GM18520 (cell line): ENCODE results near the gene NMRK1.

Experiments
- ATAC-seq: cut with Tn5 transposase; IDR thresholded peaks from one replicate; pipeline ENCODE4 v1.9.1; 2021; ENCODE audit not compliant: unreplicated experiment

The NMRK1 gene

DNA sequence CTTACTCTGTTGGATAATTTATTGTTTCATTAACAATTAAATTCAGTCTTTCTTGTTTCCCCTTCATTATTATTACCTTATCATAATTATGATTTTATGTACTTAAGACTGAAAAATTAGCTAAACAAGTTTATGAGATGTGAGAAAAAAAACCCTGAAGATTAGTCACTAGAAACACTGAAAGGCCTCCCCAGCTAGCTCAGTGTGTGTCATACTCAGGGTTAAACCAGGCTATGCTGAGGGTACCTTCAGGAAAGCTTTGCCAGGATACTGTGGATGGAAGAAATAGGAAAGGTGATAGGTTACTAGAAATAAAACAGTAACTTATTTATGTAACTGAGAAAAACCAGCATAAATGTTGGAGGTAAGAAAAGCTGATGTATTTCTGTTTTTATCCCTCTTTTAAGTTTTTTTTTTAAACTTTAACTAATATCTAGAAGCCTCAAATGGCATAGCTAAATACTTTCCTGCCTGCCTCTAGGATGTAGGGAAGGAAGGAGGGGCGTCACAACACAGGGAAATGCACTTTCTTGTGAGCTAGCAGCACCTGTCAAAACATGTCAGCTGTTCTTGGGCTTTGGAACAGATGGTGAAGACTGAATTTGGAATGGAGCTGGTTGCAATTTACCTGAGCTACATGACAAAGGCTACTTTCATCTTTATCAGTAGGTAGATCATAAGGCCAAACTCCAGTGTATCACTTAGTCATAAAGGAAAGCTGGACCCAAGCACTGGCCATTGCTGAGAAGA is 24.2 kb downstream of the NMRK1 start:
- no peak for ATAC-seq

DNA sequence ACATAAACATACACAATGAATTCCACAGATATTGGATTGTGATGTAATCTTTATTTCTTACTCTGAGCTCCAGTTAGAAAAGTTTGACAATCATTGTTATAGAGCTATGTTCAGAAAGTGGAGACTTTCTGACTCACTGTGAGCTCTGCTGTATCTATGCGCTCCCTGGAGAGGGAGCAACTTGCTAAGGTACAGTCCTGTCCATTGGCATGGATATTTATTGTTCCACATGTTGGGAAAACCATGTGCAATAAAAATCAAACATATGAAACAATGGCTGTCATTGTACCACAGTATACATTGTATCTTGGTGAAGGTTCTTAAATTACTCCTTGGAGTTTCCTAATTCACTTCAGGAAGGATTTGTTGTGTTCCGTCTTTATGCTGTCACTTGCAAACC is 26.8 kb downstream of the NMRK1 start:
- no peak for ATAC-seq

DNA sequence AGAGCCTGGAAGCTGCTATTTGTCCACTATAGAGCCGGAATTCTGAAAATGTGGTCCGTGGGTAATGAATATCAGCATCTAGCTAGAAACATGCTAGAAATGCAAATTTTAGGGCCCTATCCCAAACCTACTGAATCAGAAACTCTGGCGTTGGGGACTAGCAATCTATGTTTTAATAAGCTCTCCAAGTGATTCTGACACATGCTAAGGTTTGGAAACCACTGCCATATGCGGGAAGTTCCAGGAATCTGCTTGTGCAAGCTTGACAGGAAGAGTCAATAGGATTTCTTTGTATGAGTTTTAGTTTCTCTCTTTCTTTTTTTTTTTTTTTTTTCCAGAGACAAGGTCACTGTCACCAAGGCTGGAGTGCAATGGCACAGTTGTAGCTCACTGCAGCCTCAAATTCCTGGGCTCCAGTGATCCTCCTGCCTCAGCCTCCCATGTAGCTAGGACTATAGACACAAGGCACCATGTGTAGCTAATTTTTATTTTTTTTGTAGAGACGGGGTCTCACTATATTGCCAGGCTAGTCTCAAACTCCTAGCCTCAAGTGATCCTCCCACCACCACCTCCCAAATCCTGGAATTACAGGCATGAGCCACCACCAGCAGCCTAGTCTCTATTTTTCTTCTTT is 33.5 kb downstream of the NMRK1 start:
- ATAC-seq, result no peak

DNA sequence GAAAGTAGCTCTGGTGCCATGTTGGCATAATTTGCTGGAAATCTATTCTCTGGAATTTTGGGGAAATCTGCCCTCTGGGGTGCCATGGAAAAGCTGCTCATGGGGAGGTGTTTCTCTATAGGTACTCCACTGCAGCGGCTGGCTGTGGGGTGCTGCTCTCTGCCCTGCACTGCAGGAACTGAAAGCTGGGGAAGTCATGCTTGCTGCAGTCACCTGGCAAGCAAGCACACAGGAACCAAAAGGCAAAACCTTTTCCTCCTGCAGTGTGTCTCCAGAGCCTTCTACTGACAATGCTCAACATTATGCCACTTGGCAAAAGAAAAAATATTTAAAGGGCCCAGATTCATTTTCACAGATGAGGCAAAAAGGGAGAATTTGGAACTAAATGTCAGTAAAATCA is 34.1 kb downstream of the NMRK1 start:
- peak; percentile 92 for ATAC-seq

DNA sequence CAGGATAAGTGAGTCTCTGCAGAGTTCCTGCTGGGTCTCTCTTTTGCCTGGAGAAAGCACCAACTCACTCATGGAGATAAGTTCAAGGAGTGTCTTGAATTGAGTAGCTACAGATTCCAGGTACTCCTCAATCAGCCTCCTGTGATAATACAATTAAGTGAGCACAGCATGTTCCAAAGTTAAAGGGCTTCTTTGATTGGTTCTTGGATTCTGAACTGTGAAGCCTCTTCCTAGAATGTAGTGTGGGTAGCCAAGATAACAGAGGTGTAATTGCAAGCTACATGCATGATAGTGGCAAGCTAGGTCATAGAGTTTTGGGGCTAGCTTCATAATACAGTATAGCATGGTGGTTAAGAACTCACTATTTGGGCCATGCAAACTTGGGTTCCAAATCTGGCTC is 36.7 kb downstream of the NMRK1 start:
- no peak for ATAC-seq

DNA sequence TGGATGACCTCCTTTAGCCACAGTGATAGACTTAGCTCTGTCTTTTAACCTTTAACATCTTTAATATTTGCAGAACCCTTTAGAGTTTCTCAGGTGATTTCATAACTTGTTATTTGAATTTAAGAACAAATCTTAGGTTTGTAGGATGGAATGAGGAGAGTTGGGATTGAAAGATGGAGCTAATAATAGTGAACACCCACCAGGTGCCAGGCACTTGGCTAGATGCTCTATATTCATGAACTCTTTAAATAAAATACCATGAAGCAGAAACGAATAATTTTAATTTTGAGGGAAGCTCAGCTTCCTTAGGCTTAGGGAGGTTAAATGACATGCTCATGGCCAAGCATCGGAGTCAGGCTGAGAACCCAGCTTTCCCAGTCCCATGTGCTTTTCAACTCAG is 40.4 kb downstream of the NMRK1 start:
- ATAC-seq, result no peak

DNA sequence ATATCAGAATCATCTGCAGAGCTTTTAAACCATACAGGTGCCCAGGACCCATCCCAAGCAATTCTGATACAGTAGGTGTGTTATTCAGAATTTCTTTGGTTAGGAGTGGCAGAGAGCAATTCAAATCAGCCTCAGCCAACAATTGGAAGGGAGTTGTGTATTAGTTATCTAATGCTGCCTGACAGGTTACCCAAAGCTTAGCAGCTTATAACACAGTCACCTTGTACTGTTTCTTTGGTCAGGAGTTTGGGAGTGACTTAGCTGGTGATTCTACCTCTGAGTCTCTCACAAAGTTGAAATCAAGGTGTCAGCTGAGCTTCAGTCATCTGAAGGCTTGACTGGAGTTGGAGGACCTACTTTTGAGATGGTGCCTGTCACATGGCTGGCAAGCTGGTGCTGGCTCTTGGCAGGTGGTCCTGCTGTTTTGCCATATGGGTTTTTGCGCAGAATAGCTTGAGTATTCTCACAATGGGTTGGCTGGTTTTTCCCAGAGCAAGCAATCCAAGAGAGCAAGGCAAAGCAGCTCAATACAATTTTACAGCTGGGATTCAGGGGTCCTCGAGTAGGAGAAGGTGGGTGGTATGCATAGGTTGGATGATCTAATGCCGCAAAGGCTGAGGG is 41.1 kb downstream of the NMRK1 start:
- ATAC-seq, result no peak

DNA sequence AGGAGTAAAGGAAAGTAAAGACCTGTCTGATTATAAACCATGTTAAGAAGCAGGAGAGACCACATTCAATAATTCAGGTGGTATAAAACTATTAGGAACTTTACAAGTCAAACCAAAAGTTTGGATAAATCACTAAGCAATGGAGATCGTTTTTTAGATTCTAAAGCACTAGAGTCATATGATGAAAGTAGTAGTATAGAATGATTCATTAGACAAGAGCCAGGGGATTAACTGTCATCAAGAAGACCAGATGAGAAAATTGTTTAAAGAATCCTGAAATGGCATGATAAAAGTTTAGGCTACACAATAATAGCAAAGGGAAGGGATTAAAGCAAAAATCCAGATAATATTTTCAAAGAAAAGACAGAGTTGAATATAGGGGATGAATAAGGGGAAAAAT is 46.9 kb downstream of the NMRK1 start:
- no peak for ATAC-seq

DNA sequence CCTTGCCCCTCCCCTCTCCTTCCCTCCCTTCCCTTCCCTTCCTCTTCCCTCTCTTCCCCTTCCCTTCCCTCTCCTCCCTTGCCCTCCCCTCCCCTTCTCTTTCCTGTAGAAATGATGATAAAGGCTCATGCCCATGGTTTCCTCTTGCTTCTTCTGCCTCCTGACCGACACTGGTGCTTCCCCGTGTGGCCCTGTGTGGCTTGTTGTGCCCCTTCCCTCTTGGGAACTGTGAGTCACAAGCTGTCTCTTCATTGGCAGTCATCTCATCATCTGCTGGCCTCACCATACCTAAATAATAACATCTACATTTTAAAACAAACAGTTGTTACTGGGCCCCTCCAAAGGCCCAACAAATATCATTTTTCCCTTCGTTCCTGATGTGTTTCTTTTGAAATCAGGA is 48.2 kb downstream of the NMRK1 start:
- ATAC-seq, result peak; percentile 85

DNA sequence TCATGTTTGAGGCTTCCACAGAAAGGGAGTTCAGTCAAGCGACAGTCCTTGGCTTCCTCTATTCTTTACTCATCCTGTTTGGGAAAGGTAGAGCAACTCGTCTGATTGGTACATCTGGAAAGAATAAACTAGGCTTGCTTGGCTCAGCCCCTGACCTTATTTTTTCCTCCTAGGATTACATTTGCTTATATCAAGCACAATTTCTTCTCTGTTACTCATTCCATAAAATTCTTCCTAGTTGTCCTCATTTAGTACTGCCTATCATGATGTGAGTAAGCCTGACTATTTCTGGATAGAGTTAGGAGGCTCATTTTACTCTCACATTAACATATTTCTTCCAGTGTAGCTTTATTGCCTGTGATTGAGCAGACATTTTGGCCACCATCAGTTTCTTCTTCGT is 48.9 kb downstream of the NMRK1 start:
- no peak for ATAC-seq

DNA sequence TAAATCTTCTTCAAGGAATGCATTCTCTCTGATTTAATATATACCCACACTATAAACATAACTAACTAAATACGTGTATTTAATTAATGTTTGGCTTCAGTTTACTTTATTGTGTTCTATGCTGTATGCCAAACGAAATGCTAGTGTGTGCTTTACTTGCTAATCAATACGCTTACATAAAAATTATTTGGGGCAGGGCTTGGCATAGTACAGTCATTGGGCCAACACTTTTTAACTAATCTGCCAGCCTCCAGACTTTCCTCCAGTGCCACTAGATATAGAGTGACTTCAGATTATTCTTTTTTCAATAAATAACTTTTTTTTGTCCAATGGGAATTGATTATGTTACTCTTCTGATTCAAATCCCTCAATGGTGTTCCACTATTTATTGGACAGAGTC is 51.2 kb downstream of the NMRK1 start:
- no peak for ATAC-seq

DNA sequence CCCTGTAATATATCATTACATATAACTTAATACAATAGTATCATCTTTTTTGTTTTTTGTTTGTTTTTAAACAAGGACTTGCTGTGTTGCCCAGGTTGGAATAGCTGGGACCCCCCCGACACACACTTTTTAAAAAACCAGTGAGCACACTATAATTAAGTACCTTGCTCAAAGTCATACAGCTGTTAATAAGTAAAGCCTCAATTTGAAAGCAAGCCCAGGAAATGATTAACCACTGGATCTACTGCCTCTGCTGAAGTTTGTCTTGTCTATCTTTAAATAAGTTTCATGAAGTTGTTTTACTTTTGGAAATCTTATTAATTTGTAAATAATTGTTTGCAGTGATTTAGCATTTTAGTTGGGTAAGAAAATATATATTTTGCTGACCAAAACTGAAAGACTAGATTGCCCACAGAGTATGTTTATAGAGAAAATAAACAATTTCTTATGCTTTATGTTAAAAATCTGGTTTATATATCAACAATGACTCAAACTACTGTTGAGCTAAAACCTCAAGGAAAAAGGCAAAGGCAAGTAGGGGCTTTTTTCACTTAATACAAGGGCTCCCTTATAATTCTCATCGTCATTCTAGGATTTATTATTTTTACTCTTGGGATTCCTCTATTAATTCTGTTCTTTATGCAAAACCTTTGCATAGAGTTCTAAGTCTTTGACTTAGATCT is 54.0 kb downstream of the NMRK1 start:
- ATAC-seq, result peak; percentile 51

DNA sequence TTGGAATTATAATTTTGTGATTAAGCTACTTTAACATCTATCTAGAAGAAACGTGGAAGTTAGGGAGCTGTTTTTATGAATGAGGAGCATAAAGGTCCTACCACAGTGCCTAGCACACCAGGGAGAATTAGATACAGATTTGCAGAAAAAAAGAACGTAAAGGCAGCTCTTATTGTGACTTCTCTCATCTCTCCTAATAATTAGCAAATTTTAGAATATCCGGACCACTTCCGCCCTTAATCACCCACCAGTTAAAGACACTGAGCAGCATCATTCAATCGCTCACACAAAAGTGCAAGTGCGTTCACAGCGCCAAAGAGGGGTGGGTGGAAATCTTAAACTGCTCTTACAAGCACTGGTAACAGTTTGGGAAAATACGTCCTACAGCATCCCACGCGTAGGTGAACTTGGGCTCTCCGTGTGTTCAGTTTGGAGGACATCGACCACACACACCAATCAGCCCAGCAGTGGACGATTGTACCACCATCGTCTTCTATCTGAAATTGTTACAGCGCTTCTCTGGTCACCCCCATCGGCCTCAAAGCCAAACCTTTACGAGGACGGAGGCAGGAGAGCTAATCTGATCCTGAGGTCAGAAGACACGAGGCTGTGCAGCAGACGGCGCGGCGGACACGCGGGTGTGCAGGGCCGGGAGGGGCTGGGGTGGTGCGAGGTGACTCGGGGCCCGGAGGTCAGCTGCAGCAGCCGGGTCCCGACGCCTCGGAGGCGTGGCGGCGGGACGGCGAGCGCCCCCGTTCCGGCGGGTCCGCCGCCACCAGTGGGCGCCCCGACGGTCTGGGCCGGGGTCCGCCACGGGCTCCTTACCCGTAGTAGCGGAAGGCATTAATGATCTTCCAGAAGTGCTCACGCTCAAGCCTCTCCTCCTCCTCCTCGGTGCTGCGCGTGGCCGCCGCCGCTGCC is 60.5 kb downstream of the NMRK1 start:
- ATAC-seq, result peak; percentile 23

DNA sequence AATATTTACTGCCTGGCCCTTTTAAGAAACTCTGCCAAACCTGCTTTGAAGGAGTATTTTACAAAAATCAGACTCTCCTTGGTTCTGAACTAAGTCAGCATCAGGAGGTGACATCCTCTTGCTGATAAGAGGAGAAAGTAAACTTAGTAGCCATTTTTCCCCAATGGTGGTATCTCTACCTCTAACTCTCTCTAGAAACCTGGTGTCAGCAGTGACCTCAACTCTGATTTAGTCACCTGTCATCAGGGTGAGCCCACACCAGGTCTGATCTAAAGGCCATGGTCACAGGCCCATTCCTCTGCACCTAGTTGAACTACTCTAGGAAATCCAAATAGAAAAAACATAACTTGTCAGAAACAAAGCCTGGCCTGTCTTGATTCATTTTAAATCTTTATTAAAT is 64.1 kb downstream of the NMRK1 start:
- ATAC-seq, result no peak

DNA sequence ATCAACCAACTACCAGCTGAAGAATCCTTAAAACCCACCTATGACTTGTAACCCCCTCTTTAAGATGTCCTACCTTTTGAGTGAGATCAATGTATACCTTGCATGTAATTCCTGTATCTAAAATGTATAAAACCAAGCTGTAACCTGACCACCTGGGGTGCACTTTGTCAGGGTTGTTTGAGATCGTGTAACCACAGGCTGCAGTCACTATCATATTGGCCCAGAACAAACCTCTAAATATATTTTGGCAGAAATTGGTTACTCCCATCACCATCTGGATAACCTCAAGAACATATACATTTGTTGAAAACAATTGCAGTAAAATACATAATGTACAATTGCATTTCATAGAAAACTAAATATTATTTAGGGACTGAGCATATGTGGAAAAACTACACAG is 68.3 kb downstream of the NMRK1 start:
- no peak for ATAC-seq

DNA sequence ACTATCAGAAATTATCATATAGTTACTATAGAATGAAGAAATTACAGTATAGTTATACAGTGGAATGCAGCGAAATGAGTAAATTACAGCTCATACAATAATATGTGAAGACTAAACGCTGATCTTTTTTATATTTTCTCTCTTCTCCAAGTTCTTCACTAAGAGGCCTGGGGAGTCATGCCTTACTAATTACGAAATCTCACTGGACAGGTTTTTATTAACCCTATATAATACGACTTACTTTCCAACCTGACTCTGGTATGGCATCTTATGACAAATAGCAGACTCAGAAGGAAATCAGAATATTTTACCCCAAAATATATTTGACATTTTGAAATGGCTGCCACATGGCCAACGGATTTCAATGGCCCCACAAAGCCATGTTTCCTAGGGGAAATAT is 68.9 kb downstream of the NMRK1 start:
- ATAC-seq, result no peak

DNA sequence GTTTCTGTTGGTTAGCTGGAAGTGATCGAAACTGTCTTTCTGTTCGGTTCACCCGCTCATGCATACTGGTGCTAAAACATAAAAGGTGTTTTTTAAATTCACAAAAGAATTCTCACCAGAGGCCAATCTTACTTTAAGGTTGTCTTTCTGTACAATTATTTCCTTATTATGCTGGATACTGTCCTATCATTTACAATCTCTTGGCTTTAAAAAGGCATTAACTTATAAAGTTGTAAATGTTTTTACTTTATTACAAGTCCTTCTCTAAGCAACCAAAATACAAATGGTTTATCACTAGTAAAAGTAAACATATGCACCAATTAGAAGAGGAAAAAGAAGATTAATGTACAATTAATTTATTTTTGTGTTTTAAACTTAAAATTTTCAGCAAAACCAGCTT is 70.6 kb downstream of the NMRK1 start:
- ATAC-seq, result no peak

DNA sequence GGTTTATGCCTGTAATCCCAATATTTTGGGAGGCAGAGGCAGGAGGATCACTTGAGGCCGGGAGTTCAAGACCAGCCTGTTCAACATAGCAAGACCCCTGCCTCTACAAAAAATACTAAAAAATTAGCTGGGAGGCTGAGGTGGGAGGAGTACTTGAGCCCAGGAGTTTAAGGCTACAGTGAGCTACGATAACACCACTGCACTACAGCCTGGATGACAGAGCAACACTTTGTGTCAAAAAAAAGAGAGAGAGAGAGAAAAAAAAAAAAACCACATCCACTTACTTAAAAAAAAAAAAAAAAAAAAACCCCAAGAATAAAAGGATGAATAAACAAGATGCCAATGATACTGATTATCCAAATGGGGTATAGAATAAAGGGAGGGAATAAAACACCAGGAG is 74.2 kb downstream of the NMRK1 start:
- ATAC-seq, result no peak
